ENCODE results near the gene CCDC12.

CCDC12 gene

GRCh38 chr3:46928282-46928681 is 48.3 kb downstream of the CCDC12 start:
- H3K27ac ChIP-seq (ENCODE audit: low read length, poor library complexity, severe bottlenecking): no peak overlapping the region
- no peaks in the 10 kb centered on the region for H3K27me3 ChIP-seq (ENCODE audit: control insufficient read depth in 1 of 2, insufficient read depth in 1 of 2, low read length in 2 of 2)
- H3K9ac ChIP-seq (ENCODE audit: low read length): no peak overlapping the region
- no peak overlapping the region for H2AK5ac ChIP-seq (ENCODE audit: low read length, severe bottlenecking)
- H3K4me1 ChIP-seq (ENCODE audit: control insufficient read depth, insufficient read depth, low read depth, low read length): peaks cover 38% of the 10 kb centered on the region
- no peak overlapping the region for H3K18ac ChIP-seq (ENCODE audit: low read depth in 1 of 2, low read length in 2 of 2)
- H2BK15ac ChIP-seq (ENCODE audit: low read depth, poor library complexity, severe bottlenecking): no peak overlapping the region
- no peak overlapping the region for H3K14ac ChIP-seq (ENCODE audit: low read length in 2 of 2)
- no peak overlapping the region for H4K8ac ChIP-seq (ENCODE audit: low read length)
- no peak overlapping the region for H2AFZ ChIP-seq (ENCODE audit: low read depth, low read length)
- no peak for DNase-seq
- no peak overlapping the region for H2BK120ac ChIP-seq (ENCODE audit: low read depth, low read length)
- no peak overlapping the region for H3K4me3 ChIP-seq (ENCODE audit: insufficient read depth in 1 of 2, low read depth in 1 of 2, low read length in 2 of 2)
- no peak overlapping the region for H2BK5ac ChIP-seq (ENCODE audit: low read depth, low read length, poor library complexity, severe bottlenecking)
- no peak overlapping the region for H2BK12ac ChIP-seq (ENCODE audit: low read length in 2 of 2)
- no peak overlapping the region for H3K4ac ChIP-seq (ENCODE audit: low read depth in 1 of 2, low read length in 2 of 2)
- H3K4me2 ChIP-seq (ENCODE audit: low read length, poor library complexity, severe bottlenecking): no peak overlapping the region
- 100% methylated on average over 1 of the region's 1 CpG for WGBS
- peaks cover 56% of the 10 kb centered on the region for H3K79me1 ChIP-seq (replicated peaks; ENCODE audit: low read length, poor library complexity, severe bottlenecking)
- H4K91ac ChIP-seq (ENCODE audit: low read length): no peak overlapping the region
- no peak overlapping the region for H3K23ac ChIP-seq (ENCODE audit: low read length in 2 of 2)
- peaks cover 6% of the 10 kb centered on the region for H3K9me3 ChIP-seq (ENCODE audit: control insufficient read depth, low read length)
- H3K36me3 ChIP-seq (ENCODE audit: control insufficient read depth in 1 of 2, insufficient read depth in 2 of 2, low read depth in 1 of 2, low read length in 2 of 2): peaks cover 60 to 64% of the 10 kb centered on the region in 2 experiments

- no peak overlapping the region for H3K14ac ChIP-seq (ENCODE audit: low read length in 2 of 2)
- WGBS: 100% methylated on average over 4 of the region's 6 CpGs
- H2BK120ac ChIP-seq (ENCODE audit: low read depth, low read length): no peak overlapping the region
- H4K91ac ChIP-seq (ENCODE audit: low read length): no peak overlapping the region
- H4K8ac ChIP-seq (ENCODE audit: low read length): no peak overlapping the region
- no peak overlapping the region for H3K4ac ChIP-seq (ENCODE audit: low read depth in 1 of 2, low read length in 2 of 2)
- H2AFZ ChIP-seq (ENCODE audit: low read depth, low read length): no peak overlapping the region
- H3K18ac ChIP-seq (ENCODE audit: low read depth in 1 of 2, low read length in 2 of 2): no peak overlapping the region
- no peak overlapping the region for H2BK15ac ChIP-seq (ENCODE audit: low read depth, poor library complexity, severe bottlenecking)
- H3K79me1 ChIP-seq (replicated peaks; ENCODE audit: low read length, poor library complexity, severe bottlenecking): peaks cover 56% of the 10 kb centered on the region
- no peak overlapping the region for H3K9ac ChIP-seq (ENCODE audit: low read length)
- no peaks in the 10 kb centered on the region for H3K27me3 ChIP-seq (ENCODE audit: control insufficient read depth in 1 of 2, insufficient read depth in 1 of 2, low read length in 2 of 2)
- H3K9me3 ChIP-seq (ENCODE audit: control insufficient read depth, low read length): peaks cover 6% of the 10 kb centered on the region
- no peak overlapping the region for H2BK12ac ChIP-seq (ENCODE audit: low read length in 2 of 2)
- no peak overlapping the region for H2BK5ac ChIP-seq (ENCODE audit: low read depth, low read length, poor library complexity, severe bottlenecking)
- no peak overlapping the region for H2AK5ac ChIP-seq (ENCODE audit: low read length, severe bottlenecking)
- H3K23ac ChIP-seq (ENCODE audit: low read length in 2 of 2): no peak overlapping the region
- H3K36me3 ChIP-seq (ENCODE audit: control insufficient read depth in 1 of 2, insufficient read depth in 2 of 2, low read depth in 1 of 2, low read length in 2 of 2): peaks cover 65 to 67% of the 10 kb centered on the region in 2 experiments
- no peak overlapping the region for H3K4me3 ChIP-seq (ENCODE audit: insufficient read depth in 1 of 2, low read depth in 1 of 2, low read length in 2 of 2)
- H3K4me2 ChIP-seq (ENCODE audit: low read length, poor library complexity, severe bottlenecking): no peak overlapping the region
- no peak overlapping the region for H3K27ac ChIP-seq (ENCODE audit: low read length, poor library complexity, severe bottlenecking)
- peaks cover 33% of the 10 kb centered on the region for H3K4me1 ChIP-seq (ENCODE audit: control insufficient read depth, insufficient read depth, low read depth, low read length)
- DNase-seq: no peak
These were observed 48.8 kb downstream of the CCDC12 start for GRCh38 chr3:46927718-46928073.

- Histone ChIP-seq H4K8ac (ENCODE audit: low read length) (no peak overlapping the region), H3K9ac (ENCODE audit: low read length) (peak overlapping the region; percentile 7), H3K18ac (ENCODE audit: low read depth in 1 of 2, low read length in 2 of 2) (peak overlapping the region in 1 of 2 experiments; percentile 18), H3K4me1 (ENCODE audit: control insufficient read depth, insufficient read depth, low read depth, low read length) (peaks cover 28% of the 10 kb centered on the region), H3K27ac (ENCODE audit: low read length, poor library complexity, severe bottlenecking) (no peak overlapping the region), H2BK15ac (ENCODE audit: low read depth, poor library complexity, severe bottlenecking) (no peak overlapping the region), H2BK12ac (ENCODE audit: low read length in 2 of 2) (no peak overlapping the region), H2BK120ac (ENCODE audit: low read depth, low read length) (no peak overlapping the region), H3K14ac (ENCODE audit: low read length in 2 of 2) (peak overlapping the region in 1 of 2 experiments; percentile 18), H3K79me1 (replicated peaks; ENCODE audit: low read length, poor library complexity, severe bottlenecking) (peaks cover 58% of the 10 kb centered on the region), H3K23ac (ENCODE audit: low read length in 2 of 2) (no peak overlapping the region), H3K36me3 (ENCODE audit: control insufficient read depth in 1 of 2, insufficient read depth in 2 of 2, low read depth in 1 of 2, low read length in 2 of 2) (peaks cover 69 to 71% of the 10 kb centered on the region in 2 experiments), H3K4me3 (ENCODE audit: insufficient read depth in 1 of 2, low read depth in 1 of 2, low read length in 2 of 2) (no peak overlapping the region), H2BK5ac (ENCODE audit: low read depth, low read length, poor library complexity, severe bottlenecking) (no peak overlapping the region), H3K27me3 (ENCODE audit: control insufficient read depth in 1 of 2, insufficient read depth in 1 of 2, low read length in 2 of 2) (no peaks in the 10 kb centered on the region), H3K4ac (ENCODE audit: low read depth in 1 of 2, low read length in 2 of 2) (no peak overlapping the region), H2AFZ (ENCODE audit: low read depth, low read length) (no peak overlapping the region), H2AK5ac (ENCODE audit: low read length, severe bottlenecking) (no peak overlapping the region), H4K91ac (ENCODE audit: low read length) (no peak overlapping the region), H3K9me3 (ENCODE audit: control insufficient read depth, low read length) (peaks cover 6% of the 10 kb centered on the region), H3K4me2 (ENCODE audit: low read length, poor library complexity, severe bottlenecking) (no peak overlapping the region)
- WGBS: 97% methylated on average over 14 of the region's 15 CpGs
- no peak for DNase-seq
These were observed 49.5 kb downstream of the CCDC12 start for GRCh38 chr3:46926871-46927717.

- Histone ChIP-seq H3K27me3 (ENCODE audit: control insufficient read depth in 1 of 2, insufficient read depth in 1 of 2, low read length in 2 of 2) (no peaks in the 10 kb centered on the region), H3K18ac (ENCODE audit: low read depth in 1 of 2, low read length in 2 of 2) (peak overlapping the region; percentile 42 to 48), H3K9ac (ENCODE audit: low read length) (peak overlapping the region; percentile 7), H4K91ac (ENCODE audit: low read length) (peak overlapping the region; percentile 9), H3K9me3 (ENCODE audit: control insufficient read depth, low read length) (peaks cover 6% of the 10 kb centered on the region), H2BK5ac (ENCODE audit: low read depth, low read length, poor library complexity, severe bottlenecking) (no peak overlapping the region), H3K4ac (ENCODE audit: low read depth in 1 of 2, low read length in 2 of 2) (peak overlapping the region; percentile 13 to 28), H3K14ac (ENCODE audit: low read length in 2 of 2) (peak overlapping the region in 1 of 2 experiments; percentile 63), H3K4me2 (ENCODE audit: low read length, poor library complexity, severe bottlenecking) (no peak overlapping the region), H3K36me3 (ENCODE audit: control insufficient read depth in 1 of 2, insufficient read depth in 2 of 2, low read depth in 1 of 2, low read length in 2 of 2) (peaks cover 75 to 78% of the 10 kb centered on the region in 2 experiments), H2AK5ac (ENCODE audit: low read length, severe bottlenecking) (no peak overlapping the region), H2BK12ac (ENCODE audit: low read length in 2 of 2) (peak overlapping the region in 1 of 2 experiments; percentile 16), H2BK15ac (ENCODE audit: low read depth, poor library complexity, severe bottlenecking) (no peak overlapping the region), H4K8ac (ENCODE audit: low read length) (no peak overlapping the region), H2BK120ac (ENCODE audit: low read depth, low read length) (no peak overlapping the region), H3K27ac (ENCODE audit: low read length, poor library complexity, severe bottlenecking) (no peak overlapping the region), H3K4me3 (ENCODE audit: insufficient read depth in 1 of 2, low read depth in 1 of 2, low read length in 2 of 2) (no peak overlapping the region), H3K23ac (ENCODE audit: low read length in 2 of 2) (no peak overlapping the region), H3K79me1 (replicated peaks; ENCODE audit: low read length, poor library complexity, severe bottlenecking) (peaks cover 63% of the 10 kb centered on the region), H3K4me1 (ENCODE audit: control insufficient read depth, insufficient read depth, low read depth, low read length) (peaks cover 26% of the 10 kb centered on the region), H2AFZ (ENCODE audit: low read depth, low read length) (no peak overlapping the region)
- DNase-seq: no peak
- WGBS: 91% methylated on average over 6 of the region's 6 CpGs
These were observed 50.1 kb downstream of the CCDC12 start for GRCh38 chr3:46926447-46926846.
